Stimulated activated CD8-positive, alpha-beta memory T cell treated with anti-CD3 and anti-CD28 coated beads, Interleukin-2, amount 100 ng/mL, for 48 hours (primary cell): ENCODE results near the gene CES3.

Experiments
- DNase-seq, 2 donors: peaks; one replicate each; pipeline ENCODE4 v3.0.0-alpha.2; 2020; ENCODE audit warnings: low read depth in 2 of 2

The CES3 gene

DNA sequence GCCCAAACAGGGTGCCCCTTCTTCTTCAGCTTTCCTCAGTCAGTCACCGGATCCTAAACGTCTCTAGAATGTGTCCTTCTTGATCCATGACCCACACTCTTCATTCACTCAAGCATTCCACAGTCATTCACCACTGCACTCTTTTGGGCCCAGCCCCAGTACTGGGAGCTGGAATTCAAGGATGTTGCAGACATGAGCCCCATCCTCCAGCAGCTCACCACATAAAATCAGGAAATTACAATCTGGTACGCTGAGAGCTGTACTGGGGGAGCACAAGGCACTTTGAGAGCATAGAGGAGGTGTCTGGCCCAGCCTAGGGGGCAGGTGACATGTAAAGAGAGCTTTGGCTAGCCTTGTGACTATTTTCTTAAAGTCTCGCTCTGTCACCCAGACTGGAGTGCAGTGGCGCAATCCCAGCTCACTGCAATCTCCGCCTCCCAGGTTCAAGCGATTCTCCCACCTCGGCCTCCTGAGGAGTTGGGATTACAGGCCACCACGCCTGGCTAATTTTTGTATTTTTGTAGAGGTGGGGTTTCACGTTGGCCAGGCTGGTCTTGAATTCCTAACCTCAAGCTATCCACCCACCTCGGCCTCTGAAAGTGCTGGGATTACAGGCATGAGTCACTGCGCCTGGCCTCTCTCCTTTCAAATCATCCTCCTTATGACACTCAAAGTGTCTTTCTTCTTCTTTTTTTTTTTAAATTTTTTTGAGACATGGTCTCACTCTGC lies 46.0 kb downstream of the CES3 start:
- DNase-seq, result no peak

- DNase-seq, result no peak
These were observed 48.1 kb downstream of the CES3 start for GRCh38 chr16:67009158-67009557.

DNA sequence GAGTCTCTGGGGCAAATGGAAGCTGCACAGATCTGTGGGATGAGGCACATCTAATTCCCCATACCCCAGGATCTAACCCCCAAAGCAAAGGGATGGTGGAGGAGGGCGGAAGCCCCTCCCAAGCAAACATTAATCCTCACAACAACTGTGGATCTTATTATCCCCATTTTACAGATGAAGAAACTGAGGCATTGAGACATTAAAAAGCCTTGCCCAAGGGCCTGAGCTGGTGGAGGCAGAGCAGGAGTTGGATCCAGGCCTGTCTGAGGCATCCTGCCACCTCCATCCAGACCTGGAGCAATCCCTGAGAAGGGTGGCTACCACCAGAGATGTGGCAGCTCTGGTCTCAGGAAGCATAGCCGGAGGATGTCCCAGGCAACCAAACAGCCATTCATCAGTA lies 50.2 kb downstream of the CES3 start:
- no peak for DNase-seq

GRCh38 chr16:67013233-67013822 lies 52.3 kb downstream of the CES3 start:
- DNase-seq, result no peak

GRCh38 chr16:67013823-67014633 lies 53.0 kb downstream of the CES3 start:
- DNase-seq, result peak; percentile 77 to 86

DNA sequence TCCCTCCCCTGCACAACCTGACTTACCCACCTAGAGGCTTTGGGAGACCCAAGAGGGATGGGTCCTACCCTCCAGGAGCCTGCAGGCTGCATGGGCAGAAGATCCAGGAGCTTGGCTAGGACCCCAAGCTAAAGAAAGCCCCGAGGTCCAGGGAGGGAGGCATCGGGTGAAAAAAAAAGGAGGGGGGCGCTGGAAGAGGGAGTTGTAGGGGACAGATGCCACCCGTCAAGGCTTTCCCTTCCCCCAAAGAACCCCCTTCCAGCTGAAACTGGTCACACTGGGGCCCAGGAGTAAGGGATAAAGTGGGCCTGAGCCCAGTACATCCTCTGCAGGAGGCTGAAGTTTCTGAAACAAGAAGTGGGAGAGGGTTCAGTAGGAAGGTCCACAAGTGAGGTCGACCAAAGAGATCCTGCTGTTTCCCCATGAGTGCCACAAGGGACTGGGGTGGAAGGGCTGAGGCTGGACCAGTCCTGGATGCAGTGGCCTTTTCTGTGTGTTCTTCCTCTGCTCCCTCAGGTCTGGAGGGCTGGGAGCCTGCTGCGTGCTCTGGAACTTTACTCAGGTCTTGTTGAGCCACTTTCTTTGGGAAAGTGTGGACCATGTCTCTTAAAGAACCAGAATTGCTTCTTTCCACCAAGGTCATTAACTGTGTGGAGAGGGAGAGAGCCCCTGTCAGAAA lies 53.7 kb downstream of the CES3 start:
- DNase-seq, result no peak

DNA sequence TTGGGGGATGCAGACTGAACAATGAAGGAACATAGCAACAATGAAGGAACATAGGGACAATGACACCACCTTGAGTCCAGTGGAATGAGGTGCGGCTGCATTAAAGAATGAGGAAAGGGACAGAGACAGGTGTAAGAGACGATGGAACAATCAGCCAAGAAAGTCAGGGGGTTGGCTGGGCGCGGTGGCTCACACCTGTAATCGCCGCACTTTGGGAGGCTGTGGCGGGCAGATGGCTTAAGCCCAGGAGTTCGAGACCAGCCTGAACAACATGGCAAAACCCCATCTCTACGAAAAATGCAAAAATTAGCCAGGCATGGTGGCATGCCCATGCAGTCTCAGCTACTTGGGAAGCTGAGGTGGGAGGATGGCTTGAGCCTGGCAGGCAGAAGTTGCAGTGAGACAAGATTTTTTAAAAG lies 54.3 kb downstream of the CES3 start:
- DNase-seq, result no peak

- no peak for DNase-seq
These were observed 55.1 kb downstream of the CES3 start for GRCh38 chr16:67016143-67016542.

DNA sequence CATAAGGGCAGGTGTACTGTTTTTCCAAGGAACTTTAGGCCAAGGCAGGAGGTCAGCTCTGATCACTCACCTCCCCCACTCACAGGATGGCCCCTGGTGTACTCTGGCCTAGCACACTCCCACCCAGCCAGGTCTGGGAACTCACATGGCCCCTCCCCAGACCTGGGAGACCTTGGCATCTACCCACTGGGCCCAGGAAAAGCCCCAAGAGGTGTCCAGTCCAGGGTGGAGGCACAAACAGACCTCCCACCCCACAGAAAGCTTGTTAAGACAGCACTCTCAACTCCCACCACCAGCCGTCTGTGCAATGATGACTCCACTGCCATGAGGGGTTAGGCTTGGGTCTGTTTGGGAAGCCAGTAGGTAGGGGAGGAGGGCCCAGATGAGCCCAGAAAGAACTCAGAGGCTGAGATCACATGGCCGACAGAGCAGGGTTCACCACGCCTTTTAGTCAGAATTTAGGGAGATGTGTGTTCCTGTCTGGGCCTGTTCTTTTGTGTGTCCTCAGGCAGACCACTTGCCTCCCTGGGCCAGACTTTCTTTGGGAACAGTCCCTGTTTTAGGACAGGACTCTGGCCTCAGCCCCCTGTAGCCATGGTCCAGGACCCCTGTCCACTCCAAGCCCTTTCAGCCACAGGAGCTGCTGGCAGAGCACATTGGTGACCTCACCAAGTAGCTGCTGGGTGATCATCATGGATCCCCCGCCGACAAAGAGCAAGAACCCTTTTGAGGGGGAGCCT lies 55.8 kb downstream of the CES3 start:
- DNase-seq, result no peak

DNA sequence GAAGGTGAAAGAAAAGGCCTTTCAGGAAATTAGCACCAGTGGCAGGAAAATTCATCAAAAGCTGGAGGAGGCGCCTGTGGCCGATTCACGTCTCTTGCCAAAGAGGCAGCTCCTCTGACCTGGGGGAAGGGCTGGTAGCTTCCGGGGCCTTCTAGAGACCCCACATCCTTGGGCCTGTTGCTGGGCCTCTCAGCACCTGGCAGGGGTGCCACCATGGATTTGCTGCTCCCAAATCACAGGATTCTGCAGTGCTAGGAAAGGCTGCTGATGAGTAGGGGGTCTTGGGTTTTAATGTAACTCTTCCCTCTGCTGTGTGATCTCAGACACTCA lies 56.3 kb downstream of the CES3 start:
- no peak for DNase-seq

DNA sequence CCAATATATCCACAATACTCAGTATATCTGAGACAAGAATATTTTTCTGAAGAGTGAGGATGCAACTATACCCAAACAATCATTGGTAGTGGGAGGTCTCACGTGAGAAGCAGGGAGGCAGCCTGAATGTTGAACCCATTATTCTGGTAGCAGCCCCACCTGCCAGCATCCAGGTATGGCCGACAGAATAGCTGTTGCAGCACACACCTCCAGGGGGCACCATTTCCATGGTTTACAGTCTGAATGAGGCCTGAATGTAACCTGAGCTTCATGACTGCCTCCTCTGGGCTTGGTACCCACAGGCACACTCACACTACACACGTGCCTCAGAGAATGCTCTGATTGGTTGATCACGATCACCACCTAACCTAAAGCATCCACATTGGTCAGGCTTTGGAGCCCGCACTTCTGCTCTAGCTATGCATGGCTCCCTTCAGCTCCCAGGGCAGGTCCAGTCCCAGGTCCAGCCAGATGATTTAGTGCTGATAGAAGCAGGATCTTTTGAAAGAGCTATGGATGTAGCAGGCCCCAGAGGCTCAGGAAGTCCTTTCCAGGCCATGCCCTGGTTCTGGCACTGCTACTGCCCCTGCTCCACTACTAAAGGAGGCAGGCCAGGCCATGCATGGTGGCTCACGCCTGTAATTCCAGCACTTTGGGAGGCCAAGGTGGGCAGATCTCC lies 56.9 kb downstream of the CES3 start:
- peak; percentile 77 to 83 for DNase-seq

DNA sequence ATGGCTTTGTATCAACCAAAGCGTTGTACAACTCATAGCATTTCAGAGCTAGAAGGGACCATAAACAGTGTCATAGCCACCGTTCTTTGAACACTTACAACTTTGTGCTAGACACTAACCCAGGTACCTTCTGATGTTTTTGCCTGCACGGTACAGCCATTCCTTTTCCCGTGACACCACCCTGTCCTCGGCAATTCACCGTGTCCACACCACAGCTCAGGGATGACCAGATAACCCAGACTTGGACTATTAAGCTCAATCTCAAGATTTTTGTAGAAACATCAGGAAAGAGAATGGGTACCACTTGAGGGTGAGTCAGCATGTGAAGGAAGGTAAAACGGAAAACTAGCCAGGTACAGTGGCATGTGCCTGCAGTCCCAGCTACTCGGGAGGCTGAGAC lies 58.1 kb downstream of the CES3 start:
- DNase-seq, result no peak

- no peak for DNase-seq
These were observed 60.3 kb downstream of the CES3 start for GRCh38 chr16:67021321-67021720.

DNA sequence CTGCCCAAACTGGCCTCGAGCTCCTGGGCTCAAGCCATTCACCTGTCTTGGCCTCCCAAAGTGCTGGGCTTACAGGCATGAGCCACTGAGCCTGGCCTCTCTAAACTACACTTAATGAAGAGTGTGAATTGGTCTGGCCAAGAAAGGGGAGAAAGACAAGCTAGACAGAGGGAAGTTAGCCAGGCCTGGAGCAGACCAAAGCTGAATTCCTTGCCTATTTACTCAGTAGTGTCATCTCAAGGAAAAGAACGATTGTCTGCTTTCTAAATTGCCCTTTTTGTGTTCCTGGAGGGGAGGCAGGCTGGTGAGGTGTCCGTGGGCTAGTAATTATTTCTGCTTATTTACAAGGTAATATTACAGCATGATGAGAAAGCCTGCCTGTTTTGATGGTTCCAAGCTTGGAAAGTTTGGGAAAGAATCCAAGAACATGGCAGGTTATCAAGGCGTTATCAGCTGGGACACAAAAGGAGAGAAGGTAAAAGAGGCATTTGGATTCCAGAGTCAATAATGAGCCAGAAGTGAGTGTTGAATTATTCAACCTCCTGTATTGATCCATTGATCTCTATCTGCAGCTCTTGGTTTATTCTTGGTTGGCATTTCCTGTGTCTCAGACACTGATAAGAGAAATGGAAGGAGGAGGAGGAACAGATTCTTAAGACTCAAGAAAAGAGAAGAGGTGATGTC lies 61.6 kb downstream of the CES3 start:
- DNase-seq, result no peak

GRCh38 chr16:67023689-67024088 lies 62.6 kb downstream of the CES3 start:
- DNase-seq, result no peak
